CD4-positive, alpha-beta T cell treated with Interleukin-15 for 1 hour (primary cell): ENCODE results near the gene ALDH3B2.

Source experiments
- DNase-seq: peaks from one replicate; pipeline ENCODE4 v3.0.0-alpha.2; 2020

ALDH3B2 gene

DNA sequence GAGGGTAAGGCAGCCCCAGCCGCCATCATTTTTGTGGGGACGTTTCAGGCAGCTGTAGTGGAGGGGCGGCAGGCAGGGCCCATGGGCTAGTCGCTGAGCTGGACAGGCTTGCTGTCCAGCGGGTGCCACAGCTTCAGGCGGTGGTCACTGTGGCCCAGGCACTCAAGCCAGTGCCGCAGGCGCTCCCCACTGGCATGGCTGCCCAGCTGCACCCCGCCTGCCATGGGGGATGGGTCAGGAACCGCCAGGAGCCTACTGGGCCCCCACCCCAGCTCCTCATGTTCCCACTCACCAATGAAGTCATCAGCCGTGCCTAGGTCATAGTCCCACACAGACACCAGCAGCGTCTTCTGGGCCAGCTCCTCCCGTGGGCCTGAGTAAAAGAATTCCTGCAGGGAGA lies 61.7 kb downstream of the ALDH3B2 start:
- DNase-seq: no peak
